Fibroblast of gingiva (primary cell): ENCODE measurements around the gene ZNF573.
A peak's percentile ranks its signal among the peaks of the same experiment; 100 is the strongest.
"Not testable (repeated sequence)": the region's sequence is repeated elsewhere in the genome, so short reads cannot be mapped to it uniquely, and the experiment has no call there.

Experiments used
- DNase-seq: peaks from one replicate; pipeline ENCODE4 v3.0.0-alpha.2; 2011; ENCODE audit warnings: low read depth

Gene ZNF573

GRCh38 chr19:37779127-37780005 is at the start of gene ZNF573:
Gene ZNF573 (minus strand): TSS chr19:37779586. CDS start chr19:37773729, 5,857 bp downstream.
- DNase-seq: peak; percentile 85

- peak; percentile 29 for DNase-seq
Measured at GRCh38 chr19:37817180-37817981, 38.0 kb upstream of the ZNF573 start.

DNA sequence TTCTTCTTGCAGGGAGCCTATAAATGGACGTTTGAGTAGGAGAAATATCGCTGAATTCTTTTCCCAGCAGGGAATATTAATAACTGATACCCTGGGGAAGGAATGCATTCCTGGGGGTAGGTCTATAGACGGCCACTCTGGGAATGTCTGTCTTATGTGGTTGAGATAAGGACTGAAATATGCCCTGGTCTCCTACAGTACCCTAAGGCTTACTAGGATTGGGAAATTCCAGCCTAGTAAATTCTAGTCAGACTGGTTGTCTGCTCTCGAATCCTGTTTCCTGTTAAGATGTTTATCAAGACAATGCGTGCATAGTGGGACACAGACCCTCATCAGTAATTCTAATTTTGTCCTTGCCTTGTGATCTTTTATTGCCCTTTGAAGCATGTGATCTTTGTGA is 36.2 kb upstream of the ZNF573 start:
- not testable (repeated sequence) for DNase-seq

- no peak for DNase-seq
Measured at GRCh38 chr19:37813340-37813739, 34.0 kb upstream of the ZNF573 start.

DNA sequence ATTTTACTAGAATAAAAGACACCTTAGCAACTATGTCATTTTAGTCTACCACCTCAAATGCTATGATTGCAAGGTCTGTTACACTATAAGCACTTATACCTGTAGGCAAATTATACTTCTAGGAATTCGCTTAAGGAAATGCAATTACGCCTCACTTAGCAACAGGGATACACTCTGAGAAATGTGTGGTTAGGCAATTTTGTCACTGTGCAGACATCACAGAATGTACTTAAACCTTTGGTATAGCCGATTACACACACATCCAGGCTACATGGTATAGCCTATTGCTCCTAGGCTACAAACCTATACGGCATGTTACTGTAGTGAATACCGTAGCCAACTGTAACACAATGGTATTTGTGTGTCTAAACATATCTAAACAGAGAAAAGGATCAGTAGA is 30.0 kb upstream of the ZNF573 start:
- no peak for DNase-seq

DNA sequence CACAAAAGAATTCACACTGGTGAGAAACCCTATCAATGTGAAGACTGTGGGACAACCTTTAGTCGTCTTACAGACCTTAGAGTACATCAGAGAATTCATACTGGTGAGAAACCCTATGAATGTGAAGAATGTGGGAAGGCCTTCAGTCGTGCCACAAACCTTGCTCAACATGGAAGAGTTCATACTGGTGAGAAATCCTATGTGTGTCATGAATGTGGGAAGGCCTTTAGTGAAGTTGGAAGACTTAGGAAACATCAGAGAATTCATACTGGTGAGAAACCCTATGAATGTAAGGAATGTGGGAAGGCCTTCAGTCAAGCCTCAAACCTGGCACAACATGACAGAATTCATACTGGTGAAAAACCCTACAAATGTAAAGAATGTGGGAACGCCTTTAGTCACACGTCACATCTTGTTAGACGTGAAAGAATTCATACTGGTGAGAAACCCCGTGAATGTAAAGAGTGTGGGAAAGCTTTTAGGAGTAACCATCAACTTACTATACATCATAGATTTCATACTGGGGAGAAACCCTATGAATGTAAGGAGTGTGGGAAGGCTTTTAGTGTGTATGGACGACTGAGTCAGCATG is 24.0 kb upstream of the ZNF573 start:
- DNase-seq: no peak

DNA sequence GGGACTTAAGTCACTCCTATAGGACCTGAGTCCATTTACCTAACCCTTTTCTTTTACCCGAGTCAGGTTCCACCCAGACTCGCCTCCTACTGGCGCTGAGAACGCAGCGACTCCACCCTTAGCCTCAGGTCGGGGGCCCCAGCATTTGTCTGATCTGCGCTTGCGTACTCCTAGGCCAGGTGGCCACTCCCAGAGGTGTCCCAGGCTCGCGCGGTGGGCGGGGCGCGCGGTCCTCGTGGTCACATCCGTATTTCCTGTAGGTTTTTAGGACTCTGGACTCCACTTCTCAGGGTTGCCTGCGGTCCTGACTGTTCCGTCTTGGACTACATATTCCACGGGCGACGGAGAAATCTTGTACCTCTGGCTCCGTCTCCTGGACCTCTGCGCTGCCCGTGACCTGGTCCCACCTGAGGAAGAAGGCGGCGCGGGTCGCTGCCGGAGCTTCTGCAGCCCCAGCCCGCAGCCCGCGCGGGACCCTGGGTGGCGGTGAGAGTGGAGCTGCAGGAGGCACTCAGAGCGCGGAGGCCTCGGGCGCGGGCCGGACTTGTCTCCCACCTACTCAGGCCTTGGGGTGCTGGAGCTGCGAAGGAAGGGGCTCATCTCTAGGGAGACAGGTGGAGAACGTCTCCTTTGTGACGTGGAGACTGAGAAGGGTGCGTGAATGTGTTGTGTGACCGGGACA is 11.0 kb upstream of the ZNF573 start:
- no peak for DNase-seq

GRCh38 chr19:37778613-37779126 is 716 bp downstream of the ZNF573 start:
- peak; percentile 8 for DNase-seq

GRCh38 chr19:37770985-37771384 is 8.4 kb downstream of the ZNF573 start:
- DNase-seq: no peak

DNA sequence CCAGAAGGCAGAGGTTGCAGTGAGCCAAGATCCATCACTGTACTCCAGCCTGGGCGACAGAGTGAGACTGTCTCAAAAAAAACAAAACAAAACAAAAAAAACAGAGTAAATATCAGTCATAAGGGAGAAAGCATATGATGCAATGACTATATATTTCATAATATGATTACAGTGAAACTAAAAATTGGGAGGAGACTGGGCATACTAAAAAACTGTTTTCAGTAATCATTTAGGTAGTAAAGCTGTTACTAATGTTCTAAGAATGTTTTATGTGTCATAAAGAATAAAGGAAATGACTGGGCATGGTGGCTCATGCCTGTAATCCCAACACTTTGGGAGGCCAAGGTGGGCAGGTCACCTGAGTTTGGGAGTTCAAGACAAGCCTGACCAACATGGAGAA is 15.9 kb downstream of the ZNF573 start:
- peak; percentile 9 for DNase-seq

- not testable (repeated sequence) for DNase-seq
Measured at GRCh38 chr19:37757683-37758082, 21.7 kb downstream of the ZNF573 start.

DNA sequence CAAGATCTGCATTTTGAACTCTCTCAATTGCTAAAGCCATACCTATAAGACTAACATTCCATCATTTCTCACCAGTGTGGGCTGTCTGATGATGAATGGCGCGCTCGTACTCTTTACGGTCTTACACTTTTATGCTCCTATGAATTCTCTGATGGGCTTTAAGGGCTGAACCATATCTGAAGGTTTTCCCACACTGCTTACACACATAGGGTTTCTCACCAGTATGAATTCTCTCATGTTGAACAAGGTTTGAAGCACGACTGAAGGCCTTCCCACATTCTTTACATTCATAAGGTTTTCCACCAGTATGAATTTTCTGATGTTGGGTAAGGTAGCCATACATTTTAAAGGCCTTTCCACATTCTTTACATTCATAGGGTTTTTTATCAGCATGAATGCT is 41.0 kb downstream of the ZNF573 start:
- DNase-seq: no peak

DNA sequence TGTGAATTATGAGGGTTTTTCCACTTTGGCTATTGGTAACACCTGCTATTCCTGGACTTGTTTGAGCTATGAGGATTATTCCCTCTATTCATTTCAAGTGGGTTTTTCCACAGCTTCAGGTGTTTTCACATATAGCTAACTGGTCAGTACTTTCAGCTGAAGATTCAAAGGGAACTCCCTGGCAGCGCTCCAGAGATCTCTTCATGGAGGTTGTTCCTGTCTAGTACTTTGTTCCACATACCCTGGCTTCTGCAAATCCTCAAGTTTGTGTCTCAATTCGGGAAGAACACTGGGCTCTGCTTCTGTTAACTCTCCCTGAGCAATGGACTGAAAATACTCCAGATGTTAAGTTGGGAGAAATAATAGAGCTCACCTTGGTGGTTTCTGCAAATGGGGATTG is 54.2 kb downstream of the ZNF573 start:
- no peak for DNase-seq

DNA sequence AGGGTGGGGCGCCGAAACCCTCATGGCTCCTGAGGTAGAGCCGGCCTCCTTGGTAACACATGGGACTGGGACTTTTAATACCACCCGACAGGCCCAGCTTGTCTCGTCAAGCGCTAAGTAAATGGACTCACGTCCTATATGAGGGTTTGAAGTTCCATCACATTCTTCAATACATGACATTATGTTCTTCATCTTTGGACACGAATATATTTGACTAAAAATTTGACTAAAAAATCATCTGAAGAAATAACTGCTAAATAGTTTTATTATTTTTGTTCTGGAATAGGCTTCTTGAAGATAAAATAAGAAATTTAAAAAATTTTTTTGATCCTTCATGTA is 59.5 kb downstream of the ZNF573 start:
- DNase-seq: no peak

DNA sequence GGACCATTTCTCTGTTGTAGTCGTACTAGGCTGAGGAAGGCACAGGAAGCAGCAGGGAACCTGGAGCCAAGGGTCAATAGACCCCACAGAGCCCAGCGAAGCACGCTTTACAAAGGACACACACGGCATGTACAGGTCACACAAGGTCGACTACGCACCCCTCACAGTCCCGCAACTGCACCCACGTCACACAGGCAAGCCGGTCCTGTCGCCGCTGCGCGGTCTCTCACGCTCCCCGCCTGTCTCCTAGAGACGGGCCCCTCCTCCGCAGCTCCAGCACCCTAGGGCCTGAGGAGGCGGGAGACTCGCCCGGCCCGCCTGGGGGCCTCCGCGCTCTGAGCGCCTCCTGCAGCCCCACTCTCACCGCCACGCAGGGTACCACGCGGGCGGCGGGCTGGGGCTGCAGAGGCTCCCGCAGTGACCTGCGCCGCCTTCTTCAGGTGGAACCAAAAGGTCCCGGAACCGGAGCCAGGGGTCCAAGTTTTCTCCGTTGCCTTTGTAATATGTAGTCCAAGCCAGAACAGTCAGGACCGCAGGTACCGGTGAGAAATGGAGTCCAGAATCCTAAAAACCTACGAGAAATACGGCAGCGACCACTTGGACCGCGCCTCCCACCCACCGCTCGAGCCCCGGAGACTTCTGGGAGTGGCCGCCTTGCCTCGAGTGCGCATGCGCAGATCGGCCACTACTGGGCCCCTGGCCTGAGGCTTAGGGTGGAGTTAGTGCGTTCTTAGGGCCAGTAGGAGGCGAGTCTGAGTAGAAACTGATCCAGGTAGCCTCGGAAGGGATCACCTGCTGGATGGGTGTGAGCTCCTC is 60.1 kb downstream of the ZNF573 start, which contains the start of gene ZNF607:
ZNF607 (minus strand) TSS at position 651 of the 816 bp plus-strand sequence. CDS start 8,143 bp downstream, outside the sequence.
- peak; percentile 84 for DNase-seq

- DNase-seq: no peak
Measured at GRCh38 chr19:37718304-37718703, 61.1 kb downstream of the ZNF573 start.

- no peak for DNase-seq
Measured at GRCh38 chr19:37716140-37716539, 63.2 kb downstream of the ZNF573 start.

DNA sequence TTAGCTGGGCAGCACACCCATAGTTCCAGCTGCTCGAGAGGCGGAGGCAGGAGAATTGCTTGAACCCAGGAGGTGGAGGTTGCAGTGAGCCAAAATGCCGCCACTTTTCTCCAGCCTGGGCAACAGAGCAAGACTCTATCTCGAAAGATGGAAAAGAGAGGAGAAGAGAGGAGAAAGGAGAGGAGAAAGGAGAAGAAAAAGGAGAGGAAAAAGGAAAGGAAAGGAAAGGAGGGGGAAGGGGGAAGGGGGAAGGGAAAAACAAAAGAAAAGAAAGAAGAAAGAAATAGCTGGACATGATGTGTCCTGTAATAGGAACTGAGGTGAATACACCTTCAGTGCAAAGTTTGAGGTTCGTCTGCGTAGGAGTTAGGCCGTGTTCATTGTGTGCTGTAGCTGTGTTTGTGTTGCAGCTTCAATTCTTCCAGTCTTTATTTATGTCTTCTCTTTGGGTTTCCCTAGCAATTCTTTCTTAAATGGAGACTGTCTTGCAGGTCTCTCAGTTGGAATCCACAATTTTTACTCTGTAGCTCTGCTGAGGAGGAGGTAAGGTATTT is 73.3 kb downstream of the ZNF573 start:
- DNase-seq: no peak

- DNase-seq: no peak
Measured at GRCh38 chr19:37699057-37699456, 80.3 kb downstream of the ZNF573 start.

GRCh38 chr19:37698216-37698615 is 81.2 kb downstream of the ZNF573 start:
- DNase-seq: no peak
